ENCODE results near the gene SHROOM2. TPM values are rescaled to one million over a fixed set of nuclear protein-coding genes. Genes with fewer than 3 reads are reported as not detected.

The SHROOM2 gene
- total RNA-seq, 2 experiments from 2014 or later, result not detected

DNA sequence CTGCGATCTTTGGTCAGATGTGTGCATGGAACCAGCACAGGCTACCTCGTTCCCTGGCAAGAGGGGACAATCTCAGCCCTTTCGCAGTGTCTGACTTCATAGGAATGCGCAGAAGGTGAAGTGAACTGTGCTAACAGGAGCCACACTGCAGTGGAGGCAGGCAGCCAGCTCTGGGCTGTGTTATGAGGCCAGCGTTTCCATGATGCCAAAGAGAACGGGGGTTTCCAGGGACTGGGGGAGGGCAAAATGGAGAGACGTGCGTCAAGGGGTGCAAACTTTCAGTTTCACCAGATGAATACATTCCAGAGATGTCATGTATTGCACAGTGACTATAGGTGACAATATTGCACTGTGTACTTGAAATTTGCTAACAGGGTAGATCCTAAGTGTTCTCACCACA lies 211.3 kb downstream of the SHROOM2 start:
- no peaks in the 10 kb centered on the region for H3K27me3 Mint-ChIP-seq (ENCODE audit: low read depth)
- CTCF ChIA-PET, result interaction anchor here (0.6 to 12.6 kb wide), 10 partner anchors 9 to 126 kb away, joined by 3 to 241 read pairs (median 4); no protein-coding TSS in a partner anchor
- H3K36me3 Mint-ChIP-seq (ENCODE audit: low read depth), result no peaks in the 10 kb centered on the region
- H3K4me1 Mint-ChIP-seq (ENCODE audit: low read depth), result peaks cover 9% of the 10 kb centered on the region
- no peak overlapping the region for H3K27ac Mint-ChIP-seq
- DNase-seq, result peak; percentile 79
- intact Hi-C loops (cut with micrococcal nuclease), result loop anchor here (1.0 to 5.0 kb wide), 5 partner anchors 14 to 1180 kb away; no protein-coding TSS in a partner anchor
- no peak overlapping the region for H3K4me3 Mint-ChIP-seq
- no peaks in the 10 kb centered on the region for H3K9me3 Mint-ChIP-seq

Other genes starting within 250 kb of the SHROOM2 start
- gene GPR143, start 20.6 kb upstream of the SHROOM2 start, total RNA-seq, result not detected
- gene CLDN34, start 180.9 kb downstream of the SHROOM2 start, total RNA-seq, result not detected